CD4-positive, alpha-beta T cell (primary cell): ENCODE results near the gene FXYD6. TPM values are rescaled to one million over a fixed set of nuclear protein-coding genes. Genes with fewer than 3 reads are reported as not detected.

ENCODE experiments used
- ATAC-seq: fragments of 200-7000 bp; cut with Tn5 transposase; one replicate; pipeline ENCODE4 v1.10.0; 2022; ENCODE audit warnings: mild to moderate bottlenecking; ENCODE audit not compliant: poor library complexity
- CTCF ChIA-PET: fragments of 350-600 bp; sonication (Branson Sonifier 250); formaldehyde crosslinking; loops from one replicate; lab custom pipeline; 2021; ENCODE audit warnings: antibody characterized with exemption, inconsistent platforms; lab: Charles Lee
- POLR2A ChIA-PET: fragments of 350-600 bp; sonication (Branson Sonifier 250); formaldehyde crosslinking; loops from one replicate; lab custom pipeline; 2021; ENCODE audit warnings: antibody characterized with exemption, inconsistent platforms; lab: Charles Lee
- DNase-seq, 14 experiments: peaks; one replicate each; pipeline ENCODE4 v3.0.0-alpha.2; 2013 to 2020; ENCODE audit warnings: mixed read lengths in 2 of 14
- H3K27ac ChIP-seq, 2 donors: one replicate each; pipeline versions ENCODE4 v1.5.1 to v1.7.0; 2013; ENCODE audit warnings: low read length in 2 of 2, low read depth in 1 of 2, mild to moderate bottlenecking in 1 of 2
- H3K27me3 ChIP-seq, 2 experiments: 1 replicate in 1 of 2; 2 replicates in 1 of 2; pipeline versions ENCODE4 v1.6.1 to v1.7.0; 2013; ENCODE audit warnings: low read length in 2 of 2, control low read depth in 1 of 2, mild to moderate bottlenecking in 1 of 2, moderate library complexity in 1 of 2; ENCODE audit not compliant: insufficient read depth in 2 of 2, control insufficient read depth in 1 of 2
- H3K36me3 ChIP-seq: one replicate; pipeline ENCODE4 v1.6.1; 2013; ENCODE audit warnings: low read length, control low read depth; ENCODE audit not compliant: insufficient read depth
- H3K4me1 ChIP-seq: one replicate; pipeline ENCODE4 v1.6.1; 2013; ENCODE audit warnings: low read length, control low read depth; ENCODE audit not compliant: insufficient read depth
- H3K4me3 ChIP-seq: one replicate; pipeline ENCODE4 v1.5.1; 2013; ENCODE audit warnings: mild to moderate bottlenecking, low read length, moderate library complexity
- H3K9me3 ChIP-seq, 2 experiments: 1 replicate in 1 of 2; 2 replicates in 1 of 2; pipeline versions ENCODE4 v1.6.1 to v1.7.0; 2013; ENCODE audit warnings: low read length in 2 of 2, mild to moderate bottlenecking in 2 of 2, control low read depth in 1 of 2, moderate library complexity in 1 of 2; ENCODE audit not compliant: control insufficient read depth in 1 of 2, insufficient read depth in 1 of 2
- H3K27ac Mint-ChIP-seq: one replicate; pipeline ENCODE4 v1.8.0; 2020; ENCODE audit warnings: mixed read lengths
- H3K27me3 Mint-ChIP-seq: one replicate; pipeline ENCODE4 v1.8.0; 2021; ENCODE audit warnings: mixed read lengths
- H3K36me3 Mint-ChIP-seq: one replicate; pipeline ENCODE4 v1.8.0; 2021; ENCODE audit warnings: low read depth, mixed read lengths
- H3K4me1 Mint-ChIP-seq: one replicate; pipeline ENCODE4 v1.8.0; 2021; ENCODE audit warnings: low read depth, mixed read lengths
- H3K4me3 Mint-ChIP-seq: one replicate; pipeline ENCODE4 v1.8.0; 2020; ENCODE audit warnings: mild to moderate bottlenecking, mixed read lengths
- H3K9me3 Mint-ChIP-seq: one replicate; pipeline ENCODE4 v1.8.0; 2020; ENCODE audit warnings: mixed read lengths
- CTCF ChIP-seq: fragments of 200-600 bp; IDR thresholded peaks from one replicate; pipeline ENCODE4 v1.8.0; 2022; ENCODE audit warnings: antibody characterized with exemption, mild to moderate bottlenecking
- intact Hi-C, 2 experiments: fragments of 100-400 bp; cut with DNase I in 1 of 2; cut with micrococcal nuclease in 1 of 2; formaldehyde crosslinking; loops; one replicate each; pipeline versions ENCODE4 v1.15.1 to v1.9.0; 2023 to 2025; cut with DNase I, micrococcal nuclease
- total RNA-seq, 174 experiments: library from RNA in 2 of 174; stranded (reverse) in 2 of 174; gene quantifications; one replicate each; pipeline ENCODE4 v1.2.3 and lab custom pipeline; 2021 to 2026

Gene FXYD6
- total RNA-seq, 2 experiments from 2014 or later, result not detected

- no peaks in the 10 kb centered on the region for H3K36me3 Mint-ChIP-seq
- peak; percentile 79 for ATAC-seq
- ChIA-PET POLR2A (interaction anchor here (1.0 to 1.3 kb wide), 4 partner anchors 14 to 243 kb away, joined by 3 read pairs; no protein-coding TSS in a partner anchor), CTCF (interaction anchor here (0.9 to 6.5 kb wide), 5 partner anchors 8 to 362 kb away, joined by 4 to 98 read pairs (median 21); no protein-coding TSS in a partner anchor)
- H3K4me3 Mint-ChIP-seq, result no peak overlapping the region
- no peaks in the 10 kb centered on the region for H3K9me3 Mint-ChIP-seq
- peak; percentile 49 for TF ChIP-seq CTCF
- intact Hi-C loops, result loop anchor here in 1 of 2 experiments (10.0 kb wide), 2 partner anchors 365 to 385 kb away; partner anchors contain the start of gene SCN2B
- Histone ChIP-seq H3K9me3 (no peaks in the 10 kb centered on the region), H3K27me3 (no peaks in the 10 kb centered on the region), H3K4me3 (no peak overlapping the region), H3K36me3 (no peaks in the 10 kb centered on the region), H3K27ac (no peak overlapping the region), H3K4me1 (peaks cover 26% of the 10 kb centered on the region)
- H3K27me3 Mint-ChIP-seq, result no peaks in the 10 kb centered on the region
- H3K27ac Mint-ChIP-seq, result no peak overlapping the region
- DNase-seq, result peak in 10 of 14 experiments; percentile 34 to 76 (median 48)
- peaks cover 24% of the 10 kb centered on the region for H3K4me1 Mint-ChIP-seq
These were observed 67.0 kb downstream of the FXYD6 start for GRCh38 chr11:117809236-117810055.

- TF ChIP-seq CTCF, result no peak
- no peaks in the 10 kb centered on the region for H3K27me3 Mint-ChIP-seq
- Histone ChIP-seq H3K4me1 (peaks cover 21% of the 10 kb centered on the region), H3K36me3 (no peaks in the 10 kb centered on the region), H3K9me3 (no peaks in the 10 kb centered on the region), H3K27ac (no peak overlapping the region), H3K27me3 (no peaks in the 10 kb centered on the region), H3K4me3 (no peak overlapping the region)
- H3K4me3 Mint-ChIP-seq, result no peak overlapping the region
- ATAC-seq (no peak), DNase-seq (no peak)
- H3K27ac Mint-ChIP-seq, result no peak overlapping the region
- ChIA-PET CTCF (interaction anchor here (1.0 to 6.5 kb wide), 6 partner anchors 8 to 244 kb away, joined by 5 to 98 read pairs (median 15); no protein-coding TSS in a partner anchor), POLR2A (interaction anchor here (1.0 to 1.7 kb wide), 4 partner anchors 10 to 142 kb away, joined by 3 to 15 read pairs (median 3); no protein-coding TSS in a partner anchor)
- peaks cover 18% of the 10 kb centered on the region for H3K4me1 Mint-ChIP-seq
- no peaks in the 10 kb centered on the region for H3K9me3 Mint-ChIP-seq
- intact Hi-C loops, result loop anchor here in 1 of 2 experiments (10.0 kb wide), 1 partner anchor 366 kb away; the partner anchor contains the start of gene SCN2B
- no peaks in the 10 kb centered on the region for H3K36me3 Mint-ChIP-seq
These were observed 67.7 kb downstream of the FXYD6 start for GRCh38 chr11:117808784-117809183.

GRCh38 chr11:117807482-117808327 is 68.8 kb downstream of the FXYD6 start:
- Histone ChIP-seq H3K36me3 (no peaks in the 10 kb centered on the region), H3K9me3 (no peaks in the 10 kb centered on the region), H3K4me3 (no peak overlapping the region), H3K27ac (no peak overlapping the region), H3K27me3 (no peaks in the 10 kb centered on the region), H3K4me1 (peaks cover 21% of the 10 kb centered on the region)
- Mint-ChIP-seq H3K4me1 (peaks cover 13% of the 10 kb centered on the region), H3K27ac (no peak overlapping the region), H3K4me3 (no peak overlapping the region), H3K36me3 (no peaks in the 10 kb centered on the region), H3K27me3 (no peaks in the 10 kb centered on the region), H3K9me3 (no peaks in the 10 kb centered on the region)
- intact Hi-C loops, result loop anchor here (1.0 to 10.0 kb wide), 6 partner anchors 10 to 367 kb away; partner anchors contain the start of gene SCN2B (in 1 of the 2)
- POLR2A ChIA-PET, result interaction anchor here (1.0 to 1.9 kb wide), 9 partner anchors 9 to 364 kb away, joined by 3 to 15 read pairs (median 6); no protein-coding TSS in a partner anchor
- DNase-seq (peak; percentile 55 to 88 (median 72)), ATAC-seq (peak; percentile 85)
- CTCF ChIA-PET, result interaction anchor here (0.5 to 6.5 kb wide), 27 partner anchors 9 to 630 kb away, joined by 3 to 98 read pairs (median 4); partner anchors contain the start of gene IL10RA
- peak; percentile 94 for TF ChIP-seq CTCF
